ENCODE data around the gene DNAH10. TPM values are rescaled to one million over a fixed set of nuclear protein-coding genes. Genes with fewer than 3 reads are reported as not detected.

The DNAH10 gene
- total and polyA plus RNA-seq, 9 donors: 0.05 to 20.2 (median 0.72) TPM

DNA sequence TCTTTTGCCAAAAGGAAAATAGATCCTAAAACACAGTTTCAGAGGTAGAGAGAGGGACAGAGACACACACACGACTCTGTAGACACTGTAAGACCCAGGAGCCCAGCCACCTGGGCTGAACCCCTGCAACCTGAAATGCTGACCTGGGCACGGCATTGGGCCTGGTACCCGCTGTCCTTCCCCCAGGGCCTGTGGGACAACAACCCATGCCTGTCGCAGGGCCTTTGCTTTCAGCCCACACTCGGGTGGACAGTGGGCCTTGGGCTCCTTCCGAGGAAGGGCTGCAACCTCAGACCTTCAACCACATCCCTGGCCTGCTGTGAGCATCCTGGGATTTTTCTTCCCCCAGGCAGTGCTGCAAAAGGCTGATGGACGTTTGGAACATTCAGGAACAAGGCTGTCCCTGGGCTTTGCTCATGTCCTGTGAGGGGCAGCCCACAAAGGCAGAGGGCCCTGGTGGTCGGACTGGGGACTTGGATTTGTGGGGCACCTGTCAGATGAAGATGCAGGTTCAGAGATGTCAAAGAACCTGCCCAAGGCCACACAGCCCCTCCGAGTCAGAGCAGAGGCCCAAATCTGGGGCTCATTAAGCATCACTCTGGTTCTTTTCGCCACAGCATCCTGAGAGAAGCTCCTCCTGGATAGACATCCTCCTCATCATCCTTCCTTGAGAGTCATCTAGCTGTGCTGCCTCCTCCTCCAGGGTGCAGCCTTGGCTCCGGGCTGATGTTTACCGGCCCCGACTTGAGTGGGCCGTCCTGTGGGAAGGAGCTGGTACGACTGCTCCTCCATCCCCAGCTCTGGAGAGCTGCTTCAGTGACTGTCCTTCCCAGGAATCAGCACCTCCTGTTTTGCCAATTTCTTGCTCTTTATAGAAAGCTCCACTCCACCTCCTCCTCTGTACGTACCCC, 177.9 kb downstream of the DNAH10 start:
- Histone ChIP-seq H3K27me3 (no peaks in the 10 kb centered on the region), H3K9me3 (no peaks in the 10 kb centered on the region), H3K4me3 (no peak overlapping the region), H3K4me1 (ENCODE audit: insufficient read depth) (no peaks in the 10 kb centered on the region), H3K36me3 (no peaks in the 10 kb centered on the region), H3K27ac (no peak overlapping the region)
- DNase-seq: no peak
- 85 to 90% (median 89%) methylated on average over 15 to 16 of the region's 16 CpGs for WGBS, 3 donors
- TF ChIP-seq, protein P1, sequence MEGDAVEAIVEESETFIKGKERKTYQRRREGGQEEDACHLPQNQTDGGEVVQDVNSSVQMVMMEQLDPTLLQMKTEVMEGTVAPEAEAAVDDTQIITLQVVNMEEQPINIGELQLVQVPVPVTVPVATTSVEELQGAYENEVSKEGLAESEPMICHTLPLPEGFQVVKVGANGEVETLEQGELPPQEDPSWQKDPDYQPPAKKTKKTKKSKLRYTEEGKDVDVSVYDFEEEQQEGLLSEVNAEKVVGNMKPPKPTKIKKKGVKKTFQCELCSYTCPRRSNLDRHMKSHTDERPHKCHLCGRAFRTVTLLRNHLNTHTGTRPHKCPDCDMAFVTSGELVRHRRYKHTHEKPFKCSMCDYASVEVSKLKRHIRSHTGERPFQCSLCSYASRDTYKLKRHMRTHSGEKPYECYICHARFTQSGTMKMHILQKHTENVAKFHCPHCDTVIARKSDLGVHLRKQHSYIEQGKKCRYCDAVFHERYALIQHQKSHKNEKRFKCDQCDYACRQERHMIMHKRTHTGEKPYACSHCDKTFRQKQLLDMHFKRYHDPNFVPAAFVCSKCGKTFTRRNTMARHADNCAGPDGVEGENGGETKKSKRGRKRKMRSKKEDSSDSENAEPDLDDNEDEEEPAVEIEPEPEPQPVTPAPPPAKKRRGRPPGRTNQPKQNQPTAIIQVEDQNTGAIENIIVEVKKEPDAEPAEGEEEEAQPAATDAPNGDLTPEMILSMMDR (IDR thresholded peaks at IDR 0.05): no peak
- TF ChIP-seq POLR2A (IDR thresholded peaks at IDR 0.05) (no peak), EP300 (IDR thresholded peaks at IDR 0.05) (no peak)
- intact Hi-C loops (cut with DNase I): no loop called here

DNA sequence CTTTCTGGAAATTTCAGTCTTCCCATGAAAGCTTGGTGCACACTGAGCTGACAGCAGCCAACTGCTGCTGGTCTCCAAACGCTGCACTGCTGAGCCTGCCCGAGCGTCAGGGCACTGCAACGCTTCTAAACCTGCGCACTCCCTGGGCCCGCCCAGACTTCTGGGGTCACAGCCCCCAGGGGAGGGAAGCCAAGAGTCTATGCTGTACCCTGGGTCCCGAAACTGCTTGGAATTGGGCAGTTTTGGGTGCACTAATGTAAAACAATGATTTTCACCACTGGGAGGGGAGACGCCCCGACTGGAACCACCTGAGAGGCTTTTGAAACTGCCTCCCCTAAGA, 178.5 kb downstream of the DNAH10 start:
- H3K9me3 ChIP-seq: no peaks in the 10 kb centered on the region
- intact Hi-C loops (cut with DNase I): no loop called here
- TF ChIP-seq, protein P1 (IDR thresholded peaks at IDR 0.05): no peak
- no peak for TF ChIP-seq POLR2A (IDR thresholded peaks at IDR 0.05)
- H3K4me1 ChIP-seq (ENCODE audit: insufficient read depth): no peaks in the 10 kb centered on the region
- H3K36me3 ChIP-seq: no peaks in the 10 kb centered on the region
- 93 to 96% (median 95%) methylated on average over 9 of the region's 9 CpGs for WGBS, 3 donors
- no peak overlapping the region for H3K27ac ChIP-seq
- no peak overlapping the region for H3K4me3 ChIP-seq
- H3K27me3 ChIP-seq: no peaks in the 10 kb centered on the region
- no peak for DNase-seq

DNA sequence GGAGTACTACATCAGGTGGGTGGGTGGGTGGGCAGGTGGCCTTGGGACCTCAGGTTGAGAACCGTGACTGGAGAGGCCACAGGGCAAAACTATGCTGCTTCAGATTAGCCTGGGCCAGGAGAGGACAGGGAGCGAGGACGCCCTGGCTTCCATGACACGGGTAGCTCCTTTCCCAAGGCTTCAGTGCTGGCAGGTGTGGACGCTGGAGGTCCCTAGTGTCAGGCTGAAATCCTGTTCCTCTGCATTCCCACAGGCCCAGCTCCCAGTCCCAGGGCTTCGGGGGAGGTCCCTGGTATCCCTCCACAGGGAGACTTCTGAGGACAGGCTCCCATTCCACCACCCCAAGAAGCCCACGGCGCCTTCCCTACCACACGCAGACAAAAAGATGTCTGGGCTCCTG, 178.9 kb downstream of the DNAH10 start:
- intact Hi-C loops (cut with DNase I): no loop called here

DNA sequence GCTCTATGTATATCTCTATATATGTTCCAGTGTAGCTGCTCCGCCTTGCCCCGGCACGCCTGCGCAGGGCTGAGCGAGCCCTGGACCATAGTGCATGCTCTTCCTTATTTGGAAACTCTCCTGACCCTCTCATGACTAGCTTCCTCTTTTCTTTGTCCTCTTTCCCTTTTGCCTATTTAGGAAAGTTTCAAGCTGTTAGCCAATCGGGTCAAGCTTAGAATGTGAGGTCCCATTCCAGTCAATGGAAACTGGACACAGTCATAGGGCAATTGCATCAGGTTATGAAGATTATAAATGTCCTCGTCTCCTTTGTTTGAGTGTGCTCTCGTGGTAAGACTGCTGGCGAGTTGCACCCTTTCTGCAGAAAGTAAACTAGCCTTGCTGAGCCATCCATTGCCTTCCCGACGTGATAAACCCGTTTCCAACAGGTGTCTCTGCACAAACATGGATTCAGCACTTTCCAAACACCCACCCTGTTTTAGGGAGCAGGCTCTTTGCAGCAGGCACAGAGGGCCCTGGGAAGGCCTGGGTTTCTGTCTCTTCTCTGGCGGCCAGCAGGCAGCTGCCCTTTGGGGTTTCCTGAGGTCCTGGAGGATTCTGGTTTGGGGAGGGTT, 179.6 kb downstream of the DNAH10 start:
- intact Hi-C loops (cut with DNase I): no loop called here
- no peak for DNase-seq
- H3K9me3 ChIP-seq: no peaks in the 10 kb centered on the region
- TF ChIP-seq POLR2A (IDR thresholded peaks at IDR 0.05): no peak
- TF ChIP-seq, protein P1 (IDR thresholded peaks at IDR 0.05): no peak
- TF ChIP-seq EP300 (IDR thresholded peaks at IDR 0.05): no peak
- no peaks in the 10 kb centered on the region for H3K27me3 ChIP-seq
- no peak overlapping the region for H3K27ac ChIP-seq
- no peaks in the 10 kb centered on the region for H3K36me3 ChIP-seq
- WGBS, 3 donors: 94 to 96% (median 95%) methylated on average over 13 of the region's 13 CpGs
- H3K4me1 ChIP-seq (ENCODE audit: insufficient read depth): no peaks in the 10 kb centered on the region
- H3K4me3 ChIP-seq: no peak overlapping the region

More for the DNA sequence above, 178.9 kb downstream of the DNAH10 start:
- 88 to 96% (median 94%) methylated on average over 9 of the region's 9 CpGs for WGBS, 3 donors
- Histone ChIP-seq H3K36me3 (no peaks in the 10 kb centered on the region), H3K4me3 (no peak overlapping the region), H3K4me1 (ENCODE audit: insufficient read depth) (no peaks in the 10 kb centered on the region), H3K27ac (no peak overlapping the region), H3K9me3 (no peaks in the 10 kb centered on the region), H3K27me3 (no peaks in the 10 kb centered on the region)
- no peak for DNase-seq
- TF ChIP-seq POLR2A (IDR thresholded peaks at IDR 0.05) (no peak), EP300 (IDR thresholded peaks at IDR 0.05) (no peak)
- TF ChIP-seq, protein P1 (IDR thresholded peaks at IDR 0.05): no peak
